Adipocyte (in vitro differentiated cells): ENCODE measurements around the gene ANO10.

Experiments used
- DNase-seq: peaks from one replicate; pipeline ENCODE4 v3.0.0-alpha.2; 2015; ENCODE audit warnings: low read depth
- H3K27me3 ChIP-seq: replicated peaks from 2 replicates; pipeline ENCODE4 v1.7.0; 2013; ENCODE audit warnings: mild to moderate bottlenecking, low read length, moderate library complexity; ENCODE audit not compliant: control insufficient read depth, insufficient read depth
- H3K36me3 ChIP-seq: 2 replicates; pipeline ENCODE4 v1.7.0; 2013; ENCODE audit warnings: low read length, mild to moderate bottlenecking, moderate library complexity; ENCODE audit not compliant: control insufficient read depth, insufficient read depth, severe bottlenecking
- H3K4me1 ChIP-seq: 2 replicates; pipeline ENCODE4 v1.7.0; 2013; ENCODE audit warnings: mild to moderate bottlenecking, low read length, moderate library complexity; ENCODE audit not compliant: control insufficient read depth, insufficient read depth
- H3K4me3 ChIP-seq: 2 replicates; pipeline ENCODE4 v1.7.0; 2013; ENCODE audit warnings: mild to moderate bottlenecking, low read length, moderate library complexity
- H3K9ac ChIP-seq: 2 replicates; pipeline ENCODE4 v1.7.0; 2013; ENCODE audit warnings: mild to moderate bottlenecking, low read length, moderate library complexity
- H3K9me3 ChIP-seq: 2 replicates; pipeline ENCODE4 v1.7.0; 2013; ENCODE audit warnings: mild to moderate bottlenecking, low read length, moderate library complexity; ENCODE audit not compliant: control insufficient read depth

ANO10 gene

GRCh38 chr3:43647331-43648166, 25.7 kb upstream of the ANO10 start:
- Histone ChIP-seq H3K9ac (no peak overlapping the region), H3K36me3 (no peaks in the 10 kb centered on the region), H3K4me1 (peaks cover 15% of the 10 kb centered on the region), H3K27me3 (no peaks in the 10 kb centered on the region), H3K9me3 (no peaks in the 10 kb centered on the region), H3K4me3 (peak overlapping the region; percentile 25)
- peak; percentile 55 for DNase-seq

DNA sequence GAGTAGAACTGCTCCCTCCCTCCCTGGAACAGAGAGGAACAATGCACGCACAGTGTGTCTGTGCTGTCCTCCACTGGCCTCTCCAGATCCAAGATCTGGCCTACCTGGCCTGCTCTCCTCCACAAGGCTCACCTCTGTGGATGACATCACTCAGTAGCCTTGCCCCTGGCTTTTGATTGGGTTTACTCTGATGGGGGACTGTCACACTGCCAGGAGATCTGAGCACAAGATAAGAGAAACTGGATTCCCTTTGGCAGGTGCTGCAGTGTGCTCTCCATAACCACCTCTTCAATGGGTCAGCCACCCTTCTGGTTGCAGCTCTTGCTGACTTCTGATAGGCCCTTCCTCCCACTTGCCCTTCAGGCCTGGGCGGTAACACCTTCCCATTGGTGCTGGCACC, 22.6 kb upstream of the ANO10 start:
- Histone ChIP-seq H3K9ac (no peak overlapping the region), H3K4me1 (peaks cover 31% of the 10 kb centered on the region), H3K9me3 (no peaks in the 10 kb centered on the region), H3K27me3 (no peaks in the 10 kb centered on the region), H3K36me3 (no peaks in the 10 kb centered on the region), H3K4me3 (no peak overlapping the region)
- DNase-seq: no peak

GRCh38 chr3:43641306-43642114, 19.7 kb upstream of the ANO10 start:
- Histone ChIP-seq H3K4me1 (peaks cover 17% of the 10 kb centered on the region), H3K9me3 (no peaks in the 10 kb centered on the region), H3K9ac (peak overlapping the region; percentile 67), H3K27me3 (no peaks in the 10 kb centered on the region), H3K36me3 (no peaks in the 10 kb centered on the region), H3K4me3 (peak overlapping the region; percentile 41)
- peak; percentile 75 for DNase-seq

GRCh38 chr3:43640681-43641080, 18.9 kb upstream of the ANO10 start:
- no peak for DNase-seq
- Histone ChIP-seq H3K9me3 (no peaks in the 10 kb centered on the region), H3K4me3 (no peak overlapping the region), H3K4me1 (peaks cover 17% of the 10 kb centered on the region), H3K27me3 (no peaks in the 10 kb centered on the region), H3K9ac (no peak overlapping the region), H3K36me3 (no peaks in the 10 kb centered on the region)

DNA sequence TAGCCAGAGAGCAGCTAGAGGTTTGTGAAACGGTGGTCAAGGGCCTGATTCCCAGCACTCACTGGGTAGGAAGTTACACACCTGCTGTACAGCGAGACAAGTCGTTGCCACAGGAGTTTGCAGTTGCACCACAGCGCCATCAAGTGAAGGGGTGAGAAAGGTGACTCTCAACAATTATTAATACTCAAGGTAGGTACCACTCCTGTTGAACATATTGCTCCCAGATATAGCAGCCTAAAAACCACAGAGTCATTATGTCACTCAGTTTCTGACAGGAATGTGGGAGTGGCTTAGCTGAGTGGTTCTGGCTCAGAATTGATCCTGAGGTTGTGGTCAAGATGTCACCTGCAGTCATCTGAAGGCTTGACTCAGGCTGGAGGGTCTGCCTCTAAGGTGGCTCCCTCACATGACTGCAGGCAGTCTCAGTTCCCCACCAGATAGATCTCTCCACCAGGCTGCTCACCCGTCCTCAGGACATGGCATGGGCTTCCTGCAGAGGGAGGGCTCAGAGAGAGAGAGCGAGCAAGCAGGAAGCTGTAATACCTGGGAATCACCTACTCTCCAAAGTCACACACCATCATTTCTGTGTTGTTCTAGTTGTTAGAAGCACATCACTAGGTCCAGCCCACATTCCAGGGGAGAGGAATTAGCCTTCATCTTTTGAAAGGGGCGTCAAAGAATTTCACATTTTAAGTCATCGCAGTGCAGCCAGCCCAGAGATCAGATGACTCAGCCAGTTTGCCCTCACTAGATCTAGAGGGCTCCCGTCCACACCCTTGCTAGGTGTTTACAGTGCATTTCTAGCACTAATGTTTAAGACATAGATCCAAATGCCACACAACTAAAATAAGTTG, 17.0 kb upstream of the ANO10 start:
- Histone ChIP-seq H3K36me3 (no peaks in the 10 kb centered on the region), H3K9ac (no peak overlapping the region)
- no peak for DNase-seq

GRCh38 chr3:43637702-43638101, 15.9 kb upstream of the ANO10 start:
- DNase-seq: no peak
- Histone ChIP-seq H3K9ac (no peak overlapping the region), H3K36me3 (no peaks in the 10 kb centered on the region), H3K4me3 (no peak overlapping the region), H3K4me1 (peaks cover 17% of the 10 kb centered on the region), H3K9me3 (no peaks in the 10 kb centered on the region), H3K27me3 (no peaks in the 10 kb centered on the region)

More for the DNA sequence above, 17.0 kb upstream of the ANO10 start:
- Histone ChIP-seq H3K27me3 (no peaks in the 10 kb centered on the region), H3K4me3 (no peak overlapping the region), H3K9me3 (no peaks in the 10 kb centered on the region), H3K4me1 (peaks cover 17% of the 10 kb centered on the region)

- Histone ChIP-seq H3K36me3 (no peaks in the 10 kb centered on the region), H3K27me3 (no peaks in the 10 kb centered on the region)
Observed at GRCh38 chr3:43632986-43633385, 11.2 kb upstream of the ANO10 start.

DNA sequence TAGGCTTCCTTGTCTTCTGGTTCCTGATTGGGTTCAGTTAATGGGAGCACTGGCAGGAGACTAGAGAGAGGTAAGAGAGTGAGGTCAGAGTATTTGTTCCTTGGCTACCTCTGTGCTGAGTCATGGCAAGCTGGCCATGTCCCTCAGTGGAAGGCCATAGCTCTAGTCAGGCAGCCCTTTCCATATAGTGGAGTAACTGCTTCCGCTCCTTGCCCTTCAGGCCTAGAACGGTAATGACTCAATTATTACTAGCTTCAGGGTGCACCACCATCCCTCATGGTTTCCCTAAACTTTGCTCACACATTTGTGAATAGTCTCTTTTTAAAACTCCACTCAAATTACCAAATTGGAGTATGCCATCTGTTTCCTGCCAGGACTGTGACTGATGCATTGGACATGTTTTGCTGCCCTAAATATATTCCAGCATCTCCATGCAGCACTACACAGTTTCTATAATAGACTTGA, 10.5 kb upstream of the ANO10 start:
- H3K9me3 ChIP-seq: no peaks in the 10 kb centered on the region
- H3K27me3 ChIP-seq: no peaks in the 10 kb centered on the region
- DNase-seq: peak; percentile 56
- no peaks in the 10 kb centered on the region for H3K4me1 ChIP-seq
- H3K4me3 ChIP-seq: no peak overlapping the region
- H3K9ac ChIP-seq: no peak overlapping the region
- H3K36me3 ChIP-seq: no peaks in the 10 kb centered on the region

More at GRCh38 chr3:43632986-43633385, 11.2 kb upstream of the ANO10 start:
- Histone ChIP-seq H3K4me1 (no peaks in the 10 kb centered on the region), H3K9ac (no peak overlapping the region), H3K4me3 (no peak overlapping the region), H3K9me3 (no peaks in the 10 kb centered on the region)
- no peak for DNase-seq

DNA sequence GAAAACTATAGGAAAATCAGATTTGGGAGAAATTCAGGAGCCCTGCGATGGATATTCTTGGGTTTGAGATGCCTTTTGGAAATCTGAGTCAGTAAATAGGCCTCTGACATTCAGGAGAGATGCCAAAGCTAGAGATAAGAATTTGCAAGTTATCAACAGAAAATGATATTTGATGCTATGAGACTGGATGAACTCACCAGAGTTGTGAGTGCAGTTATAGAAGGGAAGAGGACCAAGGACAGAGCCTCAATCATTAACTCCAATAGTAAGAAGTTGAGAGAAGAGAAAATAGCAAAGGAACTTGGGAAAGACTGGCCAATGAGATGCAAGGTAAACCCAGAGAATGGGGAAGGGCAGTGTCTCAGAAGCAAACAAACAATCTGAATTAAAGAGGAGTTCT, 7.9 kb upstream of the ANO10 start:
- Histone ChIP-seq H3K4me1 (no peaks in the 10 kb centered on the region), H3K27me3 (no peaks in the 10 kb centered on the region), H3K36me3 (no peaks in the 10 kb centered on the region), H3K9ac (no peak overlapping the region), H3K9me3 (no peaks in the 10 kb centered on the region), H3K4me3 (no peak overlapping the region)
- no peak for DNase-seq

- no peak for DNase-seq
- no peaks in the 10 kb centered on the region for H3K36me3 ChIP-seq
Observed at GRCh38 chr3:43629257-43629656, 7.4 kb upstream of the ANO10 start.

GRCh38 chr3:43627360-43627759, 5.5 kb upstream of the ANO10 start:
- Histone ChIP-seq H3K4me1 (peaks cover 3% of the 10 kb centered on the region), H3K9me3 (no peaks in the 10 kb centered on the region), H3K36me3 (no peaks in the 10 kb centered on the region), H3K9ac (no peak overlapping the region), H3K27me3 (no peaks in the 10 kb centered on the region), H3K4me3 (no peak overlapping the region)
- DNase-seq: no peak

More at GRCh38 chr3:43629257-43629656, 7.4 kb upstream of the ANO10 start:
- Histone ChIP-seq H3K9ac (no peak overlapping the region), H3K4me3 (no peak overlapping the region), H3K27me3 (no peaks in the 10 kb centered on the region), H3K9me3 (no peaks in the 10 kb centered on the region), H3K4me1 (no peaks in the 10 kb centered on the region)
